ENCODE measurements around the gene NPC1L1. TPM values are rescaled to one million over a fixed set of nuclear protein-coding genes. Genes with fewer than 3 reads are reported as not detected.
"Not testable (repeated sequence)": the region's sequence is repeated elsewhere in the genome, so short reads cannot be mapped to it uniquely, and the experiment has no call there.

Gene NPC1L1
- total RNA-seq, 2 experiments from 2014 or later = not detected

GRCh38 chr7:44562622-44562962 is 21.5 kb upstream of the NPC1L1 start:
- H3K4me3 Mint-ChIP-seq, H3K27ac Mint-ChIP-seq, H3K27me3 Mint-ChIP-seq, POLR2A ChIA-PET, H3K9me3 Mint-ChIP-seq, H3K4me1 Mint-ChIP-seq, DNase-seq, CTCF ChIA-PET: not testable (repeated sequence)
- H3K36me3 Mint-ChIP-seq (ENCODE audit: low read depth) = peaks cover 27% of the 10 kb centered on the region

DNA sequence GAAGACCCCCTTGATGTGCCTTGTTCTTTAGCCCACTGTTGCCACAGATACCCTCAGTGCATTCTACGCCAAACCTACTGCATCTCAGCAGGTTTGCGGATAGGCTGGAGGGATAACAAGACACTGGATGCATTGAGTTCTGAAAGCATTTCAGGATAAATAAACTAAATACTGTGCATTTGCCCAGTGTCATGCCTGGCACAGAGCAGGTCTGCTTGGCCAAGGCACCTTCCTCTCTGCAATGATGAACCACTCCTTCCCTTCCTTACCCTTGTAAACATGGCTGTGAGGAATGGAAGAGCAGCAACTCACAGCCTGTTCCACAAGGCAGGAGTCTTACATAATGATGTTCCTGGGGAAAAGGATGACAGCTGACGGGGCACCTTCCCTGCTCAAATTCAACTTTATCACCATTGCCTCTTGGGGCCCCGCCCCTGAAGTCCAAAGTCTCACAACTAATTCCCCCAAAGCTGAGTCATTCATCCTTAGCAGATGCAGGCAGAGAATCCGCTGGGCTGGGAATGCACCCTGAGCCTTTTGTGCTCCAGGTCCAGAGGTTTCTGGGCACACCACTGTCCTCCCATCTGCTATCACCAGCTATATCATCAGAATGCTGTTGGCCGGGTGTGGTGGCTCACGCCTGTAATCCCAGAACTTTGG is 21.0 kb upstream of the NPC1L1 start:
- Mint-ChIP-seq H3K27ac (no peak overlapping the region), H3K36me3 (ENCODE audit: low read depth) (peaks cover 23% of the 10 kb centered on the region), H3K4me3 (no peak overlapping the region), H3K27me3 (no peaks in the 10 kb centered on the region), H3K4me1 (peaks cover under 1% of the 10 kb centered on the region), H3K9me3 (no peaks in the 10 kb centered on the region)
- ChIA-PET POLR2A (no interaction called here), CTCF (no interaction called here)
- DNase-seq = no peak

GRCh38 chr7:44561481-44561880 is 20.4 kb upstream of the NPC1L1 start:
- DNase-seq = no peak
- H3K36me3 Mint-ChIP-seq (ENCODE audit: low read depth) = peaks cover 22% of the 10 kb centered on the region
- H3K4me1 Mint-ChIP-seq = no peaks in the 10 kb centered on the region
- H3K9me3 Mint-ChIP-seq = no peaks in the 10 kb centered on the region
- H3K27ac Mint-ChIP-seq = no peak overlapping the region
- H3K4me3 Mint-ChIP-seq = no peak overlapping the region
- no peaks in the 10 kb centered on the region for H3K27me3 Mint-ChIP-seq
- POLR2A ChIA-PET = no interaction called here
- CTCF ChIA-PET = no interaction called here

- no peak for DNase-seq
- H3K4me1 Mint-ChIP-seq = no peaks in the 10 kb centered on the region
- no peaks in the 10 kb centered on the region for H3K9me3 Mint-ChIP-seq
- H3K27me3 Mint-ChIP-seq = no peaks in the 10 kb centered on the region
- ChIA-PET CTCF (no interaction called here), POLR2A (no interaction called here)
- H3K27ac Mint-ChIP-seq = no peak overlapping the region
- no peak overlapping the region for H3K4me3 Mint-ChIP-seq
- H3K36me3 Mint-ChIP-seq (ENCODE audit: low read depth) = peaks cover 10% of the 10 kb centered on the region
Measured at GRCh38 chr7:44559485-44559884, 18.4 kb upstream of the NPC1L1 start.

DNA sequence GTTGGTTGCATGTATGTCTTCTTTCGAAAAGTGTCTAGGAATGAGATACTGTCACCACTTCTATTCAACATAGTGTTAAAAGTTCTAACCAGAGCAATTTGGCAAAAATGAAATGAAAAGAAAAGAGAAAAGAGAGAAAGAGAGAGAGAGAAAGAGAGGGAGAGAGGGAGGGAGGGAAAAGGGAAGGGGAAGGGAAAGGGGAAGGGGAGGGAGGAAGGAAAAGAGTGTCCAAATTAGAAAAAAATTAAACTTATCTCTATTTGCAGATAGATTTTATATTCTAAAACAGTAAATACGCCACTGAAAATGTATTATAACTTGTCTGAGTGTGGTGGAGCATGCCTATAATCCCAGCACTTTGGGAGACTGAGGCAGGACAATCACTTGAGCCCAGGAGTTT is 16.4 kb upstream of the NPC1L1 start:
- Mint-ChIP-seq H3K9me3 (no peaks in the 10 kb centered on the region), H3K36me3 (ENCODE audit: low read depth) (no peaks in the 10 kb centered on the region), H3K27ac (no peak overlapping the region), H3K4me1 (no peaks in the 10 kb centered on the region), H3K4me3 (no peak overlapping the region), H3K27me3 (peaks cover 3% of the 10 kb centered on the region)
- ChIA-PET CTCF (no interaction called here), POLR2A (no interaction called here)
- no peak for DNase-seq

- POLR2A ChIA-PET = no interaction called here
- no peaks in the 10 kb centered on the region for H3K9me3 Mint-ChIP-seq
Measured at GRCh38 chr7:44555350-44555749, 14.2 kb upstream of the NPC1L1 start.

DNA sequence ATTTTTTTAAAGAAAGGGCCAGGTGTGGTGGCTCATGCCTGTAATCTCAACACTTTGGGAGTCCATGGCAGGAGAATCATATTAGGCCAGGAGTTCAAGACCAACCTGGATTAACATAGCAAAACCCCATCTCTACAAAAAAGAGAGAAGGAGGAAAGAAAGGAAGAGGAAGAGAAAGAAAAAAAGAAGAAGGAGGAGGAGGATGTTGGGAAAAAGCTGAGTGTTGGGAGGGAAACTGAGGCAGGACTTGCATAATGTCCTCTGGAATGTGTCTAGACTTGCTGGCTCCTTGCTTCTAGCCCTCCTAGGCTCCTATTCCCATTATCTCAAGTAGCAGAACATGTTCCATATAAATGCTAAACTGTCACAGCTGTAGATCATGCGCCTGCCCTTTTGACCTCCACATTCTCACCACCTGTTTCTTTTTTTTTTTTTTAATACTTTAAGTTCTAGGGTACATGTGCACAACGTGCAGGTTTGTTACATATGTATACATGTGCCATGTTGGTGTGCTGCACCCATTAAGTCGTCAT is 11.4 kb upstream of the NPC1L1 start:
- H3K9me3 Mint-ChIP-seq; H3K27ac Mint-ChIP-seq; H3K4me1 Mint-ChIP-seq; H3K36me3 Mint-ChIP-seq (ENCODE audit: low read depth); DNase-seq; POLR2A ChIA-PET; H3K4me3 Mint-ChIP-seq: not testable (repeated sequence)
- H3K27me3 Mint-ChIP-seq = peaks cover 21% of the 10 kb centered on the region
- CTCF ChIA-PET = interaction anchor here (0.5 to 1.5 kb wide), 3 partner anchors 13 to 437 kb away, joined by 3 to 5 read pairs (median 3); no protein-coding TSS in a partner anchor

More at GRCh38 chr7:44555350-44555749, 14.2 kb upstream of the NPC1L1 start:
- Mint-ChIP-seq H3K36me3 (ENCODE audit: low read depth) (no peaks in the 10 kb centered on the region), H3K4me1 (no peaks in the 10 kb centered on the region), H3K4me3 (no peak overlapping the region), H3K27me3 (peaks cover 3% of the 10 kb centered on the region), H3K27ac (no peak overlapping the region)
- no peak for DNase-seq
- CTCF ChIA-PET = no interaction called here

GRCh38 chr7:44549457-44549856 is 8.3 kb upstream of the NPC1L1 start:
- no peaks in the 10 kb centered on the region for H3K36me3 Mint-ChIP-seq (ENCODE audit: low read depth)
- peaks cover 7% of the 10 kb centered on the region for H3K4me1 Mint-ChIP-seq
- DNase-seq = no peak
- H3K27me3 Mint-ChIP-seq = peaks cover 23% of the 10 kb centered on the region
- H3K27ac Mint-ChIP-seq = no peak overlapping the region
- CTCF ChIA-PET = interaction anchor here (1.1 kb wide), 1 partner anchor 15 kb away, joined by 3 read pairs; no protein-coding TSS in a partner anchor
- H3K9me3 Mint-ChIP-seq = no peaks in the 10 kb centered on the region
- H3K4me3 Mint-ChIP-seq = no peak overlapping the region
- POLR2A ChIA-PET = no interaction called here

- POLR2A ChIA-PET = no interaction called here
- H3K4me3 Mint-ChIP-seq = no peak overlapping the region
- H3K27me3 Mint-ChIP-seq = peaks cover 23% of the 10 kb centered on the region
- DNase-seq = no peak
- CTCF ChIA-PET = no interaction called here
- H3K9me3 Mint-ChIP-seq = no peaks in the 10 kb centered on the region
- H3K36me3 Mint-ChIP-seq (ENCODE audit: low read depth) = no peaks in the 10 kb centered on the region
- H3K4me1 Mint-ChIP-seq = peaks cover 7% of the 10 kb centered on the region
- H3K27ac Mint-ChIP-seq = no peak overlapping the region
Measured at GRCh38 chr7:44548893-44549292, 7.8 kb upstream of the NPC1L1 start.

DNA sequence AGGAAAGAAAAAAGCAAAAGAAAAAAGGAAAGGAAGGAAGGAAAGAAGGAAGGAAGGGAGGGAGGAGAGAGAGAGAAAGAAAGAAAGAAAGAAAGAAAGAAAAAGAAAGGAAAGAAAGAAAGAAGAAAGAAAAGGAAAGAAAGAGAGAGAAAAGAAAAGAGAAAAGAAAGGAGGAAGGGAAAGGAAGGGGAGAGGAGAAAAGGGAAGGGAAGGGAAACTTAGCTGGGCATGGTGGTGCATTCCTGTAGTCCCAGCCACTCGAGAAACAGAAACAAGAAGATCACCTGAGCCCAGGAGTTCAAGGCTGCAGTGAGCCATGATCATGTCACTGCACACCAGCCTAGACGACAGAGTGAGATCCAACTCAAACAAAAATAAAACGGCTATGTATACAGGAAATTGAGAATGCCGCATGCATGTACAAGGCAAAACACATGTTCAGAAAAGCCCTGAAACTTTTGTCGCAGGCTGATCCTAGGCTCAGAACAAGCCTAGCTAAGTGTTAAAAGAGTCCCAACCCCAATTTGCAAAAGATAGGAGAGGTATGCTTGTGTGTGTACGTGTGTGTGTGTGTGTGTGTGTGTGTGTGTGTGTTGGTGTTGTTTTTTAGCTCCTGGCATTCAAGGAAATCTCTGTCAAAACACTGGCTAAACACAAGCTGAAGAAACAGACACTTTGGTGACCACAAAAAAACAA is 6.6 kb upstream of the NPC1L1 start:
- POLR2A ChIA-PET = no interaction called here
- CTCF ChIA-PET = interaction anchor here (0.7 kb wide), 1 partner anchor 20 kb away, joined by 4 read pairs; no protein-coding TSS in a partner anchor
- Mint-ChIP-seq H3K27me3 (peaks cover 19% of the 10 kb centered on the region), H3K27ac (no peak overlapping the region), H3K9me3 (no peaks in the 10 kb centered on the region), H3K4me3 (no peak overlapping the region), H3K36me3 (ENCODE audit: low read depth) (no peaks in the 10 kb centered on the region), H3K4me1 (peaks cover 7% of the 10 kb centered on the region)
- no peak for DNase-seq

- Mint-ChIP-seq H3K27ac (no peak overlapping the region), H3K27me3 (no peaks in the 10 kb centered on the region), H3K36me3 (ENCODE audit: low read depth) (no peaks in the 10 kb centered on the region), H3K4me3 (no peak overlapping the region), H3K9me3 (no peaks in the 10 kb centered on the region), H3K4me1 (no peaks in the 10 kb centered on the region)
- ChIA-PET POLR2A (no interaction called here), CTCF (interaction anchor here (1.5 kb wide), 1 partner anchor 26 kb away, joined by 3 read pairs; no protein-coding TSS in a partner anchor)
- DNase-seq = no peak
Measured at GRCh38 chr7:44541876-44542610, 913 bp upstream of the NPC1L1 start.

DNA sequence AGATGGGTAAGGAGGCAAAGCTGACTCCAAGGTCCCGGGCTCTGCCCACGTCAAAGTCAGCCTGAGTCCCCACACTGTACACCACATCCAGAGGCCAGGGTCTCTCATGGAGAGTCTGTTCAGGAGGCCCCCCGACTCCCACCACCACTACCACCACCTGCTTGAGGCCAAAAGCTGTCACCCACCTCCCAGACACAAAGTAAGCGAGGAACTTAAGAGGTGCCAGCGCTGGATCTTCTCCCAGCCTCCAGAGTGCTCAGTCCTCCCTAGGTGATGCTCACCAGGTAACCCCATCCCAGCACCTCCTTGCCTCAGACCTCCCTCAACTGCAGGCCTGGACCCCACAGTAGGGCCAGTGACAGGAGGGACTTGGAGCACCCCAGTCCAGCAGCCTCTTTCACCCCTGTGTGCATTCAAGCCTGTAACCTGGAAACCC is 520 bp downstream of the NPC1L1 start:
- H3K27me3 Mint-ChIP-seq = no peaks in the 10 kb centered on the region
- ChIA-PET POLR2A (no interaction called here), CTCF (no interaction called here)
- no peaks in the 10 kb centered on the region for H3K36me3 Mint-ChIP-seq (ENCODE audit: low read depth)
- H3K9me3 Mint-ChIP-seq = no peaks in the 10 kb centered on the region
- no peaks in the 10 kb centered on the region for H3K4me1 Mint-ChIP-seq
- H3K27ac Mint-ChIP-seq = no peak overlapping the region
- H3K4me3 Mint-ChIP-seq = no peak overlapping the region
- no peak for DNase-seq

All from activated CD4-positive, alpha-beta T cell treated with anti-CD3 and anti-CD28 coated beads, Interleukin-2, amount 10 ng/mL, durations not matched to agents 7 days and 5 days (primary cell).